ENCODE results near the gene SNX22.

The SNX22 gene

DNA sequence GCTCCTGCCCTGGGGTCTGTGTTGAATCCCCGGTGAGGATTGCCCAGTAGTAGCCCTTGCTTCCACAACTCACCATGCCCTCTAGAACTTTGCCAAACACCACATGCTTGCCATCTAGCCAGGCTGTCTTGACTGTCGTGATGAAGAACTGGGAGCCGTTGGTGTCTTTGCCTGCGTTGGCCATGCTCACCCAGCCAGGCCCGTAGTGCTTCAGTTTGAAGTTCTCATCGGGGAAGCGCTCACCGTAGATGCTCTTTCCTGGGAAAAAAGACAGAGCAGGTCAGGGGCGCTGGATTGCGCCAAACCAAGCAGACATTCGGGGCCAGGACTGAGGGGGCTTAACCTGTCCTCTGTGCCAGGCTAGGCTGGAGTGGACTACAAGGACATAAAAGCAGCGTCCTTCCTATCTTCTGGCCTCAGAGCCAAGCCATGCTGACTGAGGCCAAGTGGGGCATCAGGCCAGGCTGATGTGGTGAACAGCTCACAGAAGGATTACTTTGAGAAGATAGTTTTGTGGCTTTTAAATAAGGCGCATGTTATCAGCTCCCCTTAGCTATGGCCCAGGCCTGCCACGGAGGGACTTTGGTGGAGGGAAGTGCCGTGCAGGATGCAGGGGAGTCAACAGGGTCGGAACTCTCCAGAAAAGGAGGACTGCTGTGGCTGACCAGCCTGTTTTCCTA lies 5.3 kb downstream of the SNX22 start:
- H3K27ac Mint-ChIP-seq = no peak overlapping the region
- H3K4me3 Mint-ChIP-seq = no peak overlapping the region
- no peaks in the 10 kb centered on the region for H3K9me3 Mint-ChIP-seq
- peaks cover 56% of the 10 kb centered on the region for H3K36me3 Mint-ChIP-seq (ENCODE audit: low read depth)
- H3K4me1 Mint-ChIP-seq (ENCODE audit: low read depth) = peaks cover 25% of the 10 kb centered on the region
- H3K27me3 Mint-ChIP-seq (ENCODE audit: low read depth) = peaks cover 3% of the 10 kb centered on the region
- no peak for DNase-seq (ENCODE audit: low spot score)

DNA sequence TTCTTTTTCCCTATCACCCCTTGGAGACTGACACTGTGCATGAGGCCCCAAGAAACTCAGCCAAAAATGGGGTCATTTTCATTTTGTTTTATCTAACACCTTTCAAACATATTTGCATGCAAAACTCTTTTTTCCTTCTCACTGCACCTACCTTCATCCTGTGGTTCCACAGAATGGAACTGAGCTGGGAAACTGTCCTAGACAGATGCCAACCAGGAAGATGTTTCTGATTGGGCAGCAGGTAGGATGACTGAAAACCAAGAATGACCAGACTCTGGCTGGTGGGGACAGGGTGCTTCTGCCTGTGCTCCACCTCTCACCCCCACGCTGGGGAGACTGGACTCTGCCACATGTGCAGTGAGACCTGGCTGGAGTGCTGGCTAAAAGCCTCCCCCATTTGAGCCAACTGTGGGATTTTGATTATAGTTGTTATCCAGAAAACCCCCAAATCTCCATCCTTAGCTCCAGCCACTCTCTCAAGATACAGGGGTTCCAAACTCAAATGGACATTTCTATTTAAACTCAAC lies 6.1 kb downstream of the SNX22 start:
- Mint-ChIP-seq H3K36me3 (ENCODE audit: low read depth) (peaks cover 62% of the 10 kb centered on the region), H3K27ac (peak overlapping the region; percentile 7), H3K4me1 (ENCODE audit: low read depth) (peaks cover 29% of the 10 kb centered on the region), H3K9me3 (no peaks in the 10 kb centered on the region), H3K4me3 (no peak overlapping the region), H3K27me3 (ENCODE audit: low read depth) (peaks cover 3% of the 10 kb centered on the region)
- no peak for DNase-seq (ENCODE audit: low spot score)

DNA sequence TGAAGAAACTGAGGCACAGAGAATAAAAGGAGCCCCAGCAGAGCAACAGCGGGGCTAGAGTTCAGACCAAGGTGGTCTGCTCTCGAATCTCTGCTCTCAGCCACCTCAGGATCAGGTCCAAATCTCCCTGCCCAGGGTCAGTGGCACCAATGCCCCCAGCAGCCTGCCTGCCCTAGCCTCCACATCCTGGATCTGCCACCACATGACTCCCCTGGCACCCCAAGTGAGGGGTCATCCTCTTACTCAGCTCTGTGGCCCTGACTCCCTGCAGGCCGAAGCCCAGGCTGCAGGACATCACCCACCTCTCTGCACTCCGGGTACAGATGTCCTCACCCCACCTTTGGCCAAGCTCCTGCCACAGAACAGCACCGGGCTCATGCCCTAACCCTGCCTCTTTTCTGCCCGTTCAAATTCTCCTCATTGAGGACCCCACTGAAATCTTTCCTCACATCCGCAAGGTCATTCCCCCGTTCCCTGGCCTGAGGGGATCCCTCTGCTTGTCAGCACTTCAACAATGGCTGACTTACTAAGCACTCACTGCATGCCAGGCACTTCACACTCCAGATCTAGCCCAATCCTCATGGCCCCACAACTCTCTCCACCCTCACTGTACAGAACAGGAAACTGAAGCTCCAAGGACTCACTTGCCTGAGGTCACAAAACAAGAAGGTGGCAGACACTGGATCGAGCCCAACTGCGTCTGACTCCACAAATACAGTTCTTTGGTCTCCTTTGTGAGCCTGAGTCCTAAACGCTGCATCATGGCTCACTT lies 7.0 kb downstream of the SNX22 start:
- Mint-ChIP-seq H3K9me3 (no peaks in the 10 kb centered on the region), H3K27me3 (ENCODE audit: low read depth) (peaks cover under 1% of the 10 kb centered on the region), H3K4me3 (peak overlapping the region; percentile 15), H3K36me3 (ENCODE audit: low read depth) (peaks cover 60% of the 10 kb centered on the region), H3K27ac (peak overlapping the region; percentile 33), H3K4me1 (ENCODE audit: low read depth) (peaks cover 29% of the 10 kb centered on the region)
- DNase-seq (ENCODE audit: low spot score) = no peak

DNA sequence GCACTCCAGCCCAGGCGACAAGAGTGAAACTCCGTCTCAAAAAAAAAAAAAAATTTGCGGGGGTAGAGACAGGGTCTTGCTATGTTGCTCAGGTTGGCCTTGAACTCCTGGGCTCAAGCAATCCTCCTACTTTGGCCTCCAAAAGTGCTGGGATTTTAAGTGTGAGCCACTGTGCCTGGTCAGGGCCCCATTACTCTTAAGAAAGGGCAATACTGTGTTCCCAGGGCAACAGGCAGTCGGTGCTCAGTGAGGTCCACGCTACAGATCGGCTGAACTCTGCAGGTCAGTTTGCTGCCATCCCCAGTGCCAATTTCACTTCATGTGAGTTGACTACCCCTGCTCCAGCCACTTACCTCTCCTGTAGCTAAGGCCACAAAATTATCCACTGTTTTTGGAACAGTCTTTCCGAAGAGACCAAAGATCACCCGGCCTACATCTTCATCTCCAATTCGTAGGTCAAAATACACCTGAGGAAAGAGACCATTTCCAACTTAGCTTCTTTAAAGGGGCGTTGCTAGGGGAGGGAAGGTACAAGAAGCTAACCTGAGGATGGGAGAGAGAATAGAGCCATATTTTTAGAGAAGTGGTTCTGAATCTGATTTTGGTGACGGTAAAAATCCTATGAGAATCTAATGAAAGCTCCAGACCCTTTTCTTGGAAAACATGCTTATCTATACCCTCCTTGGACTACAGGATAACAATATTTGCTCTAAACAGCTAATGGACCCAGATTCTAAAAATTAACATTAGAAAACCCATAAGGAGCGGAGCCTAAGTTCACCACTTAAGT lies 10.4 kb downstream of the SNX22 start:
- H3K36me3 Mint-ChIP-seq (ENCODE audit: low read depth) = peaks cover 40% of the 10 kb centered on the region
- H3K4me3 Mint-ChIP-seq = peak overlapping the region; percentile 96
- H3K9me3 Mint-ChIP-seq = no peaks in the 10 kb centered on the region
- peak overlapping the region; percentile 88 for H3K27ac Mint-ChIP-seq
- H3K27me3 Mint-ChIP-seq (ENCODE audit: low read depth) = no peaks in the 10 kb centered on the region
- H3K4me1 Mint-ChIP-seq (ENCODE audit: low read depth) = peaks cover 44% of the 10 kb centered on the region
- DNase-seq (ENCODE audit: low spot score) = no peak

DNA sequence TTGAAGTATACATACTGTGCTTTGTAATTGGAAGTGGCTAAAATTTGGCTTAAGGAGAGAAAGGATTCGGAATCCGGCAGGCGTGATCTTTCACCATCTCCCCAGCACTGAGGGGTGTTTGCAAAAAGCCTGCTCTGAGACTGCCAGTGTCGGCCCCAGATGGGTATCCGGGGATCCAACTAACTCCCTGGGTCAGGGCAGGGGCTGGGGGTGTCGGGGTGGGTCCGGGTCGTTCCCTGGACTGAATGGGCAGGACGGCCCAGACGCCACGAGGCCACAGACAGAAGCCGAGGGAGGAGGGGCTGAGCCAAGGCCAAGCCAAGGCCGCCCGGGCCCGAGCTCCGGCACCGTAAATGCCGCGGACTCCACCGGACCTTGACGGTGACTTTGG lies 10.9 kb downstream of the SNX22 start:
- Mint-ChIP-seq H3K4me3 (peak overlapping the region; percentile 96), H3K27ac (peak overlapping the region; percentile 88), H3K4me1 (ENCODE audit: low read depth) (peaks cover 46% of the 10 kb centered on the region), H3K36me3 (ENCODE audit: low read depth) (peaks cover 34% of the 10 kb centered on the region), H3K27me3 (ENCODE audit: low read depth) (no peaks in the 10 kb centered on the region), H3K9me3 (no peaks in the 10 kb centered on the region)
- DNase-seq (ENCODE audit: low spot score) = no peak

DNA sequence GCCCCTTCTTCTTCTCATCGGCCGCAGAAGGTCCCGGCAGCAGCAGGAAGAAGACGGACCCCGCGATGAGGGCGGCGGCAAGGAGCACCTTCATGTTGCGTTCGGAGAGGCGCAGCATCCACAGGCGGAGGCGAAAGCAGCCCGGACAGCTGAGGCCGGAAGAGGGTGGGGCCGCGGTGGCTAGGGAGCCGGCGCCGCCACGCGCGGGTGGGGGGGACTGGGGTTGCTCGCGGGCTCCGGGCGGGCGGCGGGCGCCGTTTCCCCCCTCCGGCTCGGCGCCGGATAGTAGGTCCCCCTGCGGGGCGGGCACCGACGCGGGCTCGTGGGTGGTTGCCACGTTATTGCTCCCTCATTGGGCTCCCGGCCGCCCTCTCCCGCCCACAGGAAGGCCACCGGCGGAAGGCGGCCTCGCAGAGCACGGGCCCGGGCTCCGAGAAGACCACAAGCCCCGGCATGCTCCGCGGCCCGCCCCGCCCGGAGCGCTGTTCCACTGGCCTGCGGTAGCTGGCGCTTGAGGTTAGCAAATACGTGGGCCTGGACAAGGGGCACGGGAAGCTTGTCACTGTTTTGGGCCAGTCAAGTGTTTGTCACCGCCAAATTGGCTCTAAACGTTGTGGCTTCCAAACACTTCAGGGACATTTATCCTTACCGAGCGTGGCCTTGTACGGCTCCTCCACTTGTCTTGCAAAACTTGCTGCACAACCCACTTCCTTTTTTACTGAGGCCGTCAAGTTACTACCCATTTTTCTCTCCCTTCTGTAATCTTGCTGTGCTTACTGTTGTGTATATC lies 11.5 kb downstream of the SNX22 start, which contains the start of gene PPIB:
TSS of gene PPIB (minus strand) at position 154 of the 790 bp plus-strand sequence. CDS start at position 118, 36 bp downstream.
- peaks cover 28% of the 10 kb centered on the region for H3K36me3 Mint-ChIP-seq (ENCODE audit: low read depth)
- H3K27me3 Mint-ChIP-seq (ENCODE audit: low read depth) = no peaks in the 10 kb centered on the region
- peak within 1 kb of the TSS; percentile 96 for H3K27ac Mint-ChIP-seq

DNA sequence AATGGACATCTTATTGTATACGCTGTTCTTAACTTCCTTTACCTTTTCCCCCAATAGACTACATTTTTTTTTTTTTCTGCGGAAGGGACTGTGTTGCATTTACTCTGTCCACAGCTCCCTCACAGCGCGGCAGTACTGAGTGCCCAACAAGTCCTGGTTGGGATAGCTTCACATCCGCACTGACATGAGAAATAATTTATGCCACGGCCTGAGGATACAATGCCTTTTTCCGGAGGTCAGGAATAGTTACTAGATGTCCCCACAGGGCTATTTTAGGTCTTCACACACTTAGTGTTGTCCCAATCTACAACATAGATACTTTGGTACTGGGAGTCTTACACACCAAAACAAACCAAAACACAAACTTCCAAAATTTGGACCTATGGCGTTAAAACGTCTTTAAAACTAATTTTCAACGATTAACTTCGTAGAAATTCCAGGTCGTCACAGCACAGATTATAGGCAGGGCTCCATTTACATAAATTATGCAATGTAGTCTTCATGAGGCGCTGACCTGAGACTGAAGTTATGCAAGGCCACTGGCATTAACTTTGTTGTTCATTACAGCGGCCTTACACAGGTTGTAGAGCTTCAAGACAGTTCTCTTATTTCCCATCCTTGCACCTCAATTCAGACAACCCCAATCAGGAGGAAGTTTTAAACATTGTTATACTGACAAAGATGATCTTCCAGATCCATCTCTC lies 12.3 kb downstream of the SNX22 start:
- Mint-ChIP-seq H3K27me3 (ENCODE audit: low read depth) (no peaks in the 10 kb centered on the region), H3K4me1 (ENCODE audit: low read depth) (peaks cover 38% of the 10 kb centered on the region), H3K36me3 (ENCODE audit: low read depth) (peaks cover 22% of the 10 kb centered on the region), H3K4me3 (peak overlapping the region; percentile 88), H3K9me3 (no peaks in the 10 kb centered on the region), H3K27ac (peak overlapping the region; percentile 96)
- DNase-seq (ENCODE audit: low spot score) = no peak

More for the DNA sequence above, 11.5 kb downstream of the SNX22 start, which contains the start of gene PPIB:
- DNase-seq (ENCODE audit: low spot score) = peak; percentile 99
- Mint-ChIP-seq H3K9me3 (no peaks in the 10 kb centered on the region), H3K4me3 (peak within 1 kb of the TSS; percentile 96), H3K4me1 (ENCODE audit: low read depth) (peaks cover 43% of the 10 kb centered on the region)

DNA sequence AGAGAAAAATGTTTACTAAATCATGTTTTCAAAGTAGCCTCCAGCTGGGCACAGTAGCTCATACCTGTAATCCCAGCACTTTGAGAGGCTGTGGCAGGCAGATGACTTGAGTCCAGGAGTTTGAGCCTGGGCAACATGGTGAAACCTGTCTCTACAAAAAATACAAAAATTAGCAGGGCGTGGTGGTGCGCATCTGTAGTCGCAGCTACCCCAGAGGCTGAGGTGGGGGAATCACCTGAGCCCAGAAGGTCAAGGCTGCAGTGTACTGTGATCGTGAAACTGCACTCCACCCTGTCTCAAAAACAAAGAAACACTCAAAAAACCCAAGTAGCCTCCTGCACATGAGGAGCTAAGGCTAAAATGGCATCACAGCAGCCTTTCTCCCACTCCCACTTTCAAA lies 12.9 kb downstream of the SNX22 start:
- Mint-ChIP-seq H3K27me3 (ENCODE audit: low read depth) (no peaks in the 10 kb centered on the region), H3K4me3 (peak overlapping the region; percentile 70), H3K27ac (peak overlapping the region; percentile 96), H3K36me3 (ENCODE audit: low read depth) (peaks cover 18% of the 10 kb centered on the region), H3K9me3 (no peaks in the 10 kb centered on the region), H3K4me1 (ENCODE audit: low read depth) (peaks cover 35% of the 10 kb centered on the region)
- DNase-seq (ENCODE audit: low spot score) = no peak

DNA sequence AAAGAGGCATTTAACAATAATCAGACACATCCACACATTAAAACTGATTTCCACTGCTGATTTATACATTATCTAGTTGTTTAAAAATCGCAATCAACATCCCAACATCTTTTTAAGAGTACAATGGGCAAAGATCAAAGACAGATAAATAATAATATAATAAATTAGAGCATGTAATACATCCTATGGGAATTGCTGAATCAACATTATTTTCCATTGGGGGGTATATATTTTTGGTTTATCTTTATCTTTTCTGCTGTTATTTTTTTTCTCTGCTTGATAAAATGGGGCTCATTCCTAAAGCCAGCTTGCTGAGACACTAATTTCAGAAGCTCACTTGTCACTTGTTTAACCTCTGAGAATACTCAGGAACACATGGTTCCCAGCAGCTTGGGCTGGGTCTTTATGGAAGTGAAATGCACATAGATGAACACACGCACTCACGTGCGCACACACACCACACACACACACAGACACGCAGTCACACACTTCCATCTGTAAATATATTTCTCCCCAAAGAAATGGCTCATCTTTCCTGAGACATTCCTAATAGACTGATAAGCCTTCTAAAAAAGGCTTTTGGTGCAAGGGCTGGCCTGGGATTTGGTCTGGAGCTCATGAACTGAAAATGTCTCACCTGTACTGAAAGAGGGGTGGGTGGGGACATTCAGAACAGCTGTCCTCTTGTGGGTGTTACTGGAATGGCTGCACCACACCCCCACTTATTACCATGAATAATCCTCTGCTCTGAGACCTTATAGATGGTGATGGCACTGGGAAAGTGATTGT lies 14.8 kb downstream of the SNX22 start:
- H3K27me3 Mint-ChIP-seq (ENCODE audit: low read depth) = no peaks in the 10 kb centered on the region
- no peak overlapping the region for H3K4me3 Mint-ChIP-seq
- no peak overlapping the region for H3K27ac Mint-ChIP-seq
- H3K9me3 Mint-ChIP-seq = no peaks in the 10 kb centered on the region
- no peak for DNase-seq (ENCODE audit: low spot score)
- H3K36me3 Mint-ChIP-seq (ENCODE audit: low read depth) = peaks cover 14% of the 10 kb centered on the region
- H3K4me1 Mint-ChIP-seq (ENCODE audit: low read depth) = peaks cover 26% of the 10 kb centered on the region

DNA sequence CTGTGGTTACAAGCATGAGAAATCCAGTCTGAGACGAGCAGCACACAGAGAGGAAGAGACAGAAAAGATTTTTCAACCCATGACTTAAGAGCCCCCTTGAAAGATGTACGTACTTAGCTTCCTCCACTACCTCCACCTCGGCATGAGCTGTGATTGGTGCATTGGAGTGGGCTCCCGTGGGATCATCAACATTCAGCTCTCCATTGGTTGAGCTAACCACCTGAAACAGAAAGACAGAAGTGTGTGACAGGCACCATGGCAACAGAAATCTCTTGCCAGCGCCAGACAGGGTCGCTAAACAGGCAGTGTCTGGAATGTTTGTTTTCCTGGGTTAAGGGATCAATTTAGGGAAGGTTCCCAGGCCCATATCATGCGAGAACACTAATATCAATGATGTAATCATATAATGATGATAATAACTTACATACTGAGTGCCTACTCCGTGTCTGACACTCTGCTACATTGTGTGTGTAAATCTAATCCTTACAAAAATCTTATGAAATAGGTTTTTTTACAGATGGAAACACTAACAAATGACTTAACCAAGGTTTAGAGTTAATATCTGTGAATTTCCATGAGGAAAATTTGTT lies 28.8 kb downstream of the SNX22 start:
- H3K27me3 Mint-ChIP-seq (ENCODE audit: low read depth) = no peaks in the 10 kb centered on the region
- H3K4me1 Mint-ChIP-seq (ENCODE audit: low read depth) = peaks cover 7% of the 10 kb centered on the region
- H3K36me3 Mint-ChIP-seq (ENCODE audit: low read depth) = peaks cover 19% of the 10 kb centered on the region
- H3K4me3 Mint-ChIP-seq = no peak overlapping the region
- H3K27ac Mint-ChIP-seq = no peak overlapping the region
- no peak for DNase-seq (ENCODE audit: low spot score)
- no peaks in the 10 kb centered on the region for H3K9me3 Mint-ChIP-seq

DNA sequence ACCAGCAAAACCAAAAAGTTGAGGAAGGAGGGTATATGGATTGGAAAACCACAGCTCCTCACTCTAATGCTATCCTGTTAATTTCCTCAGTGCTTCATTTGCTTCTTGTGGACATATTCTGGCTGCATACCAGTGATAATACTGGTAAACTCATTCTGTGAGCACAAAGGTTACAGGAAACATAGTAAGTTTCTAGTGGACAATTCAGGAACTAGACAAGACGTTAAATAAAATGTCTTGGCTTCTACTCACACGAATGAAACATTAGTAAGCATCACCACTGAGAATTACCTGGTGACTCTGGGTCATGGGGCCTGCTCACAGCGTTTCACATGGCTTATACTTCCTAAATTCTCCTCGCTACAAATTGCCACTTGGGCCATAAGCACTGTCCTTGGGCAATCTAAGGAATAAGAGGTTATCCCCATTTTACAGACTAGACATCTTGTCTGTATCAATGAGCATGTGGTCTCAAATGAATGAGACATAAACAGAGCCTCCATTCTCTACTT lies 31.4 kb downstream of the SNX22 start:
- peaks cover 14% of the 10 kb centered on the region for H3K4me1 Mint-ChIP-seq (ENCODE audit: low read depth)
- H3K9me3 Mint-ChIP-seq = no peaks in the 10 kb centered on the region
- peaks cover 26% of the 10 kb centered on the region for H3K36me3 Mint-ChIP-seq (ENCODE audit: low read depth)
- H3K4me3 Mint-ChIP-seq = no peak overlapping the region
- no peak overlapping the region for H3K27ac Mint-ChIP-seq
- DNase-seq (ENCODE audit: low spot score) = no peak
- H3K27me3 Mint-ChIP-seq (ENCODE audit: low read depth) = no peaks in the 10 kb centered on the region
